NCI-H748 treated with DMSO at 0.1 percent for 48 hours (cell line): Measurements from ENCODE around the gene RPTOR.
A peak's percentile ranks its signal among the peaks of the same experiment; 100 is the strongest.
"Not testable (repeated sequence)": the region's sequence is repeated elsewhere in the genome, so short reads cannot be mapped to it uniquely, and the experiment has no call there.

ENCODE experiments used
- DNase-seq: peaks from one replicate; lab custom pipeline; 2025; lab: John Stamatoyannopoulos, UW

Gene RPTOR

DNA sequence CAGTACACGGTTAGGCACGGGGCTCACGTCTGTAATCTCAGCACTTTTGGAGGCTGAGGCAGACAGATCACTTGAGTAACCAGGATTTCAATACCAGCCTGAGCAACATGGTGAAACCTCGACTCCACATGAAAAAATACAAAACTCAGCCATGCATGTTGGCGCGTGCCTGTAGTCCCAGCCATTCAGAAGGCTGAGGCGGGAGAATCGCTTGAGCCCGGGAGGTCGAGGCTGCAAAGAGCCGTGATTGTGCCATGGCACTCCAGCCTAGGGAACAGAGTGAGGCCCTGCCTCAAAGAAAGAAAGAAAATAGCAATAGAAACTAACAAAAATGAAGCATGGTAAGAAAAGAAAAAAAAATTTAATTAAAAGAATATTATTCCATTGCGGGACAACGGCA lies 319.0 kb downstream of the RPTOR start:
- DNase-seq, result no peak

GRCh38 chr17:80864751-80865150 lies 320.1 kb downstream of the RPTOR start:
- no peak for DNase-seq

- DNase-seq, result peak; percentile 24
Measured at GRCh38 chr17:80866050-80866793, 321.6 kb downstream of the RPTOR start.

GRCh38 chr17:80868022-80868609 lies 323.5 kb downstream of the RPTOR start:
- DNase-seq, result no peak

DNA sequence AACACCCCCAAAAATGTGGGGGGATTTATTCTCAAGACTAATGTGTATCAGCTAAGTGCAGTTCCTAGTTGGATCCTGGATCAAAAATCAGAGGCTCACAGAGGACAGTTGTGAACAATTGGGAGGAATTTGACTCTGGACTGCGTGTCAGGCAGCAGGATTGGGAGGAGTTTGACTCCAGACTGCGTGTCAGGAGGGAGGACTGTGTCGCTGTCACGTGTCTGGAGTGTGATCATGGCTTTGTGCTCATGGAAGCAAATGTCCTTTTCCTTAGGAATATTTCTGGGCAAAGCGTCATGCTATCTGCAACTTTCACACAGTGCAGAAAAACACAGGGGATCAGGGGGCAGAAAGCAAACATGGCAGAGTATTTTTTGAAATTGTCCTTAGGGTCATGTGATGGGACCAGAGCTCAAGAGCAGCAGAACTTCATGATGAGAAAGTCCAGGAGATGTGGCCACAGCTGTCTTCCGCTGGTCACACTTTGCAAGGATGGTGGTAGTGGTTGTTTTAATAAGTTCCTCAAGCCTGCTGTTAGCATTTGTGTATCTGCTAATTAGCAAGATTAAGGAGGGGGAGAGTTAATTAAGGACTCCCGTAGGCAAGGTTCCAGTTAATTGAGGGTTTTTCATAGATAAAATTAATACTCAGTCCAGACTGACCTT lies 325.0 kb downstream of the RPTOR start:
- no peak for DNase-seq

GRCh38 chr17:80870401-80870800 lies 325.8 kb downstream of the RPTOR start:
- DNase-seq, result no peak

DNA sequence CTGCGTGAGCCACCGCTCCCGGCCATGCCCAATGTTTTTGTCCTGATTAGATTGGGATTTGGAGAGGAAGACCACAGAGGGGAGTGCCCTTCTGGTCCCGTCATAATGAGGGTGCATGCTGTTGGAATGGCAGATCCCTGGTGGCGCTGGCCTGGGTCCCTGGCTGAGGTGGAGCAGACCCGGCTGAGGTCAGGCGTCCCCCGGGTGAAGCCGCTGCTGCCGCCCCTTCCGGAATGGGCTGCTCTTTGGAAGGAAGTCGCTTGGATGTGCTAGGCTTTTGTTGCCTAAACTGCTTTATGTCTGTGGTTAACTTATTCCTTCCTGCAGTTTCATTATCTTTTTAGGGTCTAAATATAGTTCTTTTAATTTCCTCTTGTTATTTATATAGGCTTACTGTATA lies 326.7 kb downstream of the RPTOR start:
- no peak for DNase-seq

DNA sequence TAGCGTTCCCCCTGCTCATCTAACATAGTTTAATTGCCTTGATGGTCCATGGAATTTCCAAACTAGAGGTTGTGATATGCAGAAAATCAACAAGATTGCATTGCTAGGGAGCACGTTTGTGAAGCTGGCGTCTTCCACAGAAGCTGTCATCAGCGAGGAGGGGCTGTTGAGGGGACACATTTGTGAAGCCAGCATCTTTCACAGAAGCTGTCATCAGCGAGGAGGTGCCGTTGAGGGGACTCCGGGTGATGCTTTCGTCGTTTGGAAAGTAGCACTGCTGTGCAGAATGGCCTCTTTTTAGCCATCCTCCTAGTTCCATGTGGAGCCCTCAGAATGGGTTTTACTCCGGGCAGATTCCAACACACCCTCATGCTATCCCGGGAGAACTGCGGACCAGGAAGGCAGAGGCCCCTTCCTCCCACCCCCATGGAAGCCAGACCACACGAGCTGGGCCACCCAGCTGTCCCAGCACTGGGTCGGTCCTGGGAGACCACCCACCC lies 327.4 kb downstream of the RPTOR start:
- DNase-seq, result no peak

GRCh38 chr17:80872501-80873306 lies 328.1 kb downstream of the RPTOR start:
- DNase-seq, result no peak

DNA sequence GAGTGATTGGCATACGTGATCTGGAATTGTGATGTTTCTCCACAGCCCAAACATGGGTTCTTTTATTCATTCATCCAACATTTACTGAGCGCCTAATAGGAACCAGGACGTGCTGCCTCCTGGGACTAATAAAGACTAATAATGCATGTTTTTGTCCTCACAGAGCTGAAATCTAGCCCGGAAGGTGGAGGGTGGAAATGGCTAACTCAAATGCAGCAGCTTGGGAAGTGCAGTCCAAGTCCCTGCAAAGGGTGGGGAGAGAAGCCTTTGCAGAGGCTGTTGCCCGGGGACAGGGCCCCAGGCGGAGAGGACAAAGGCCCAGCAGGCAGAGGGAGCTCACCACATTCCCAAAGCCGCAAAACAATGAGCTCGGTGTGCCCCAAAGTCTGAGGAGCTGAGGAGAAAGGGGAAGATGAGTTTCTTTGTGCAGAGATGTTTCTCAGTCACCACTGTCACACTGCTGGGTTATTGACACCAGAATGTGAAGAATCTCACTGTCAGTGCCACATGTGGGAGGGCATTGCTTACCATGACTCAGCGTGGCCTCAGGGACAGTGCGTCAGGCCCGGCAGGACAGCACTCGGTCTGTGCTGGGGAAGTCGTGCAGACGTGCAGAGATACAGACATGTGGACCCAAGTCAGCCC lies 328.8 kb downstream of the RPTOR start:
- DNase-seq, result no peak

GRCh38 chr17:80874866-80875445 lies 330.3 kb downstream of the RPTOR start:
- DNase-seq, result no peak

GRCh38 chr17:80875480-80875995 lies 330.9 kb downstream of the RPTOR start:
- not testable (repeated sequence) for DNase-seq

- not testable (repeated sequence) for DNase-seq
Measured at GRCh38 chr17:80876456-80876949, 331.9 kb downstream of the RPTOR start.

DNA sequence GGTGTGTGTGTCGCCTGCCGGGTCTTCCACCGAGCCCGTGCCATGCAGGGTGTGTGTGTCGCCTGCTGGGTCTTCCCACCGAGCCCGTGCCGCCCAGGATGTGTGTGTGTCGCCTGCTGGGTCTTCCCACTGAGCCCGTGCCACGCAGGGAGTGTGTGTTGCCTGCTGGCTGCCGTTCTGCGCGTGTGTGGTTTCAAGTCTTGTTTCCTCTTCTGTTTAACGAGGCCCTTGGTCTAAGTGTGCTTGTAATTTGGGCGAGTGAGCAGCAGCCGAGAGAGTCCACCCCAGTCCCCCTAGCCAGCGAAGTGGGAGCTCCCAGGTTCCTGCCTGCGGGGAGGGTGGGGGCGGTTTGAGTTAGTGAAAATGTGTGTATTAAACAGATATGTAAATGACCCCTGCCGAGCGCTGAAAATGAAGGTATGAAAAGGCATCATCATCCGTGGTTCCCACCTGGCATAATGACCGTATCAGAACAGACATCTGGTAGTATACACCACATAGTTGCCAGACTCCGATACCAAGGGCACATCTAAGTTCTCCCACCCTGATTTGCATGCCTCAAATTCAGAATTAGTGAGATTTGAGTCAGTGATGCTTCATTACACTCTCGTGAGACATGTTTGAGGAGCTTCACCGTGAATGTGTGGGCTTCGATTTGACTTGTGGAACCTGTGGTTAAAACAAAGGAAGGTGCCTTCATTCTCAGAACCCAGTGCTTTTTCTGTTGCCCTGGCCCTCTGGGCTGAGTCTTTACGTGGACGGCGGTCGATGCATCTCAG lies 332.5 kb downstream of the RPTOR start:
- no peak for DNase-seq

GRCh38 chr17:80877729-80878303 lies 333.2 kb downstream of the RPTOR start:
- DNase-seq, result no peak

- no peak for DNase-seq
Measured at GRCh38 chr17:80878876-80879722, 334.5 kb downstream of the RPTOR start.

DNA sequence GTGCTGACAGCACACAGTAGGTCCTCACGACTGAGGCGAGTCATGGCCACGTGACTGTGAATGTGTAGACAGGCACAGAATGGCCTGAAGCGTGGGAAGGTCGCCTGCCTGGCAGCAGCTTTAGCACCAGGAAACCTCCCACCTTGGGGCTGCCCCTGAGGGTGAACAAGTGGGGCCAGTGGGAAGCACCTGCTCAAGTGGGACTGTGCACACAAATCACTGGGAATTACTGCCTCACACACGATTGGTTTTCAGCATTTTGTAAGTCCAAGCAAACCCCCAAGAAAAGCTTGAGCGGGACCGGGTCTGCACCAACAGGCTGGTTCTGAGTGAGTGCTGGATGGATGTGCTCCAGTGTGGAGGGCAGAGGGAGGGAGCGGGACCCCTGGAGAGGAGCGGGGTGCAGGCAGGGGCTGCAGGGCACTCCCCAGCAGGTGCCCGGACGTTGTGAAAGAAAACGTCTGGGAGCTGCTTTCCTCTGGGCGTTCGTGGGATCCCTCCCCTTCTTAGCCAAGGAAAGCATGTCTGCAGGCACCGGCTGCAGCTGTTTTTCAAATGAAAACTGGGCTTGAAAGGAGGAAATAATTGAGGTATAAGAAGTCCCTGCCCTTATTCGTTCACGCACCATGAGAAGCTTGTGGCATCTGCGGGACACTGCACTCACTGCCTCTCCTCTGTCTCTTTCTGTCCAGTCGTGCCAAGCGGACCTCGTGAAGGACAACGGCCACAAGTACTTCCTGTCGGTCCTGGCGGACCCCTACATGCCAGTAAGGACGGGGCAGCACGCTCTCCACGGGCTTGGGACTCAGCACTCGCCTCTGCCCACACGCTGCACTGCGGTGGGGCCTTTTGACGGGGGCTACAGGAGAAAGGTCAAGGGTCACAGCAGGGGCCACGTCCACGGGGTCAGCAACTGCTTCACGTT lies 335.3 kb downstream of the RPTOR start:
- no peak for DNase-seq

- no peak for DNase-seq
Measured at GRCh38 chr17:80880648-80880985, 336.0 kb downstream of the RPTOR start.
